HEK293 (cell line): ENCODE measurements around the gene HTRA2.

Experiments
- BCL11A ChIP-seq: fragments of 450-650 bp; formaldehyde crosslinking; IDR thresholded peaks from 2 replicates; pipeline ENCODE4 v1.5.1; 2016; ENCODE audit warnings: low read depth, missing biosample characterization, missing genetic modification characterization
- BCL11B ChIP-seq: fragments of 450-650 bp; formaldehyde crosslinking; IDR thresholded peaks from 2 replicates; pipeline ENCODE4 v1.5.1; 2016; ENCODE audit warnings: low read depth, missing biosample characterization, missing genetic modification characterization
- FEZF1 ChIP-seq: fragments of 450-650 bp; formaldehyde crosslinking; IDR thresholded peaks from 2 replicates; pipeline ENCODE4 v1.5.1; 2016; ENCODE audit warnings: missing biosample characterization, missing genetic modification characterization
- GLI4 ChIP-seq: fragments of 450-650 bp; formaldehyde crosslinking; IDR thresholded peaks from 2 replicates; pipeline ENCODE4 v1.5.1; 2016; ENCODE audit warnings: missing biosample characterization, missing genetic modification characterization
- HOXC10 ChIP-seq: sonication (generic); formaldehyde crosslinking; IDR thresholded peaks from 2 replicates; pipeline ENCODE4 v1.8.1; 2023; ENCODE audit warnings: mild to moderate bottlenecking, missing genetic modification reagents
- HOXD13 ChIP-seq: sonication (generic); formaldehyde crosslinking; IDR thresholded peaks from 2 replicates; pipeline ENCODE4 v1.8.0; 2022; ENCODE audit warnings: missing genetic modification reagents, borderline replicate concordance
- MYNN ChIP-seq: fragments of 450-650 bp; formaldehyde crosslinking; IDR thresholded peaks from 2 replicates; pipeline ENCODE4 v1.5.1; 2016; ENCODE audit warnings: missing biosample characterization, missing genetic modification characterization, borderline replicate concordance
- WT1 ChIP-seq: fragments of 450-650 bp; formaldehyde crosslinking; IDR thresholded peaks from 2 replicates; pipeline ENCODE4 v1.5.1; 2016; ENCODE audit warnings: missing biosample characterization, missing genetic modification characterization
- ZBTB21 ChIP-seq: fragments of 450-650 bp; formaldehyde crosslinking; IDR thresholded peaks from 2 replicates; pipeline ENCODE4 v1.5.1; 2017; ENCODE audit warnings: missing biosample characterization, missing genetic modification characterization
- ZFP41 ChIP-seq: fragments of 450-650 bp; formaldehyde crosslinking; IDR thresholded peaks from 2 replicates; pipeline ENCODE4 v1.5.1; 2016; ENCODE audit warnings: missing biosample characterization, missing genetic modification characterization, borderline replicate concordance
- ZNF121 ChIP-seq: fragments of 450-650 bp; formaldehyde crosslinking; IDR thresholded peaks from 2 replicates; pipeline ENCODE4 v1.5.1; 2016; ENCODE audit warnings: missing biosample characterization, missing genetic modification characterization
- ZNF184 ChIP-seq: fragments of 450-650 bp; IDR thresholded peaks from 2 replicates; pipeline ENCODE4 v1.5.1; 2018; ENCODE audit warnings: missing biosample characterization, mild to moderate bottlenecking, missing genetic modification characterization
- ZNF2 ChIP-seq: fragments of 450-650 bp; formaldehyde crosslinking; IDR thresholded peaks from 2 replicates; pipeline ENCODE4 v1.5.1; 2016; ENCODE audit warnings: missing biosample characterization, missing genetic modification characterization
- ZNF211 ChIP-seq: fragments of 450-650 bp; formaldehyde crosslinking; IDR thresholded peaks from 2 replicates; pipeline ENCODE4 v1.5.1; 2016; ENCODE audit warnings: low read depth, missing biosample characterization, missing genetic modification characterization
- ZNF274 ChIP-seq, 2 experiments: fragments of 200-500 bp in 1 of 2; fragments of 450-650 bp in 1 of 2; sonication (Bioruptor generic) in 1 of 2; formaldehyde crosslinking in 1 of 2; IDR thresholded peaks; 2 replicates each; pipeline versions ENCODE4 v1.5.1 to v1.6.1; 2014 to 2016; ENCODE audit warnings: borderline replicate concordance in 1 of 2, inconsistent platforms in 1 of 2, low read length in 1 of 2, missing biosample characterization in 1 of 2, missing genetic modification characterization in 1 of 2
- ZNF341 ChIP-seq: fragments of 450-650 bp; formaldehyde crosslinking; IDR thresholded peaks from 2 replicates; pipeline ENCODE4; 2016; ENCODE audit warnings: low read depth, missing biosample characterization, missing genetic modification characterization
- ZNF37A ChIP-seq: fragments of 450-650 bp; IDR thresholded peaks from 2 replicates; pipeline ENCODE4 v1.5.1; 2018; ENCODE audit warnings: missing biosample characterization, missing genetic modification characterization
- ZNF426 ChIP-seq: fragments of 450-650 bp; formaldehyde crosslinking; IDR thresholded peaks from 2 replicates; pipeline ENCODE4 v1.5.1; 2017; ENCODE audit warnings: missing biosample characterization, missing genetic modification characterization, mild to moderate bottlenecking, inconsistent platforms, moderate library complexity
- ZNF544 ChIP-seq: fragments of 450-650 bp; formaldehyde crosslinking; IDR thresholded peaks from 2 replicates; pipeline ENCODE4 v1.5.0; 2017; ENCODE audit warnings: missing biosample characterization, missing genetic modification characterization
- ZNF610 ChIP-seq: fragments of 450-650 bp; formaldehyde crosslinking; IDR thresholded peaks from 2 replicates; pipeline ENCODE4 v1.5.1; 2016; ENCODE audit warnings: missing biosample characterization, missing genetic modification characterization, borderline replicate concordance
- ZNF660 ChIP-seq: fragments of 450-650 bp; IDR thresholded peaks from 2 replicates; pipeline ENCODE4 v1.5.1; 2018; ENCODE audit warnings: missing biosample characterization, mild to moderate bottlenecking, missing genetic modification characterization
- ZNF701 ChIP-seq: fragments of 450-650 bp; formaldehyde crosslinking; IDR thresholded peaks from 2 replicates; pipeline ENCODE4 v1.5.1; 2016; ENCODE audit warnings: missing biosample characterization, missing genetic modification characterization
- ZNF707 ChIP-seq: fragments of 450-650 bp; formaldehyde crosslinking; IDR thresholded peaks from 2 replicates; pipeline ENCODE4 v1.5.1; 2016; ENCODE audit warnings: missing biosample characterization, missing genetic modification characterization
- ZNF768 ChIP-seq: fragments of 450-650 bp; formaldehyde crosslinking; IDR thresholded peaks from 2 replicates; pipeline ENCODE4 v1.5.1; 2018; ENCODE audit warnings: missing biosample characterization, mild to moderate bottlenecking, missing genetic modification characterization
- TF ChIP-seq, protein P1 (sequence below): fragments of 450-650 bp; formaldehyde crosslinking; IDR thresholded peaks from 2 replicates; pipeline ENCODE4 v1.5.1; 2016; ENCODE audit warnings: missing biosample characterization, missing genetic modification characterization
- TF ChIP-seq, protein P2 (sequence below): fragments of 450-650 bp; formaldehyde crosslinking; IDR thresholded peaks from 2 replicates; pipeline ENCODE4 v1.5.1; 2016; ENCODE audit warnings: missing biosample characterization, missing genetic modification characterization
- TF ChIP-seq, protein P3 (sequence below): fragments of 450-650 bp; formaldehyde crosslinking; conservative IDR thresholded peaks from 2 replicates; pipeline ENCODE4 v1.5.1; 2016; ENCODE audit warnings: low read depth, missing biosample characterization, missing genetic modification characterization
- TF ChIP-seq, protein P4 (sequence below): fragments of 450-650 bp; formaldehyde crosslinking; IDR thresholded peaks from 2 replicates; pipeline ENCODE4 v1.5.1; 2016; ENCODE audit warnings: missing biosample characterization, missing genetic modification characterization
- TF ChIP-seq, protein P5 (sequence below): fragments of 450-650 bp; formaldehyde crosslinking; optimal IDR thresholded peaks from 2 replicates; pipeline ENCODE3; 2016; ENCODE audit warnings: missing biosample characterization, mild to moderate bottlenecking, missing genetic modification characterization

The HTRA2 gene

DNA sequence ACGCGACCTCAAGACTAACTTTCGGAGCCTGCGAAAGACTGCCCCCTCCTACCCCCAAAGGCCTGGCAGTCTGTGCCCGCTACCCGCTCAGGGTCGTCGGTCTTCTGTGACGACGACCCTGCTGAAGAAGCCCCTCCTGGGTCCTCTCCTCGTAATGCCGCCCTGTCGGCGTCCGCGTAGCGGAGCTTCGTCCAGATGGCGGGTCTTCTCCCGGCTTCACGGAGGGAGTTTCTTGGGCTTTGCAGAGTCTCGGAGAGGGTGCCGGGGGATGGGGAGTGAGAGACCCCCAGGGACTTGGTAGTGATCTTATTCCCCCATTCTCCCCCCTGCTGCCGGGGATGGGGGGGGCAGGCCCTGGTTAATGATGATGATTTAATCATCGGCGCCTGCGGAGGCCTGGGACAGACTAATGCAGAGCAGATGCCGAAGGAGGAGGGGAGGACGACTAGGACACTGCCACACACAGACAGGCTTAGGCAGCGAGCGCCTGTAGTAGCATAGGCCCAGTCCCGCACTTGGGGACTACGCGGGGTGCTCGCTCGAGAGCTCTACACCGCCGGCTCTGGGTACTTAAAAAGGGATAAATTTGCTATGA is 21.7 kb upstream of the HTRA2 start (continued):
- TF ChIP-seq, protein P1, sequence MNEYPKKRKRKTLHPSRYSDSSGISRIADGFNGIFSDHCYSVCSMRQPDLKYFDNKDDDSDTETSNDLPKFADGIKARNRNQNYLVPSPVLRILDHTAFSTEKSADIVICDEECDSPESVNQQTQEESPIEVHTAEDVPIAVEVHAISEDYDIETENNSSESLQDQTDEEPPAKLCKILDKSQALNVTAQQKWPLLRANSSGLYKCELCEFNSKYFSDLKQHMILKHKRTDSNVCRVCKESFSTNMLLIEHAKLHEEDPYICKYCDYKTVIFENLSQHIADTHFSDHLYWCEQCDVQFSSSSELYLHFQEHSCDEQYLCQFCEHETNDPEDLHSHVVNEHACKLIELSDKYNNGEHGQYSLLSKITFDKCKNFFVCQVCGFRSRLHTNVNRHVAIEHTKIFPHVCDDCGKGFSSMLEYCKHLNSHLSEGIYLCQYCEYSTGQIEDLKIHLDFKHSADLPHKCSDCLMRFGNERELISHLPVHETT (tag by site-specific recombination), result no peak
- TF ChIP-seq ZNF341 (peak; percentile 36; the same call in 1 of the 2 replicates), ZNF37A (no peak), BCL11B (no peak), ZNF544 (no peak), ZNF426 (tag by site-specific recombination) (no peak), GLI4 (no peak), ZNF274 (IDR thresholded peaks at IDR 0.05; ENCODE audit: low read length) (no peak), ZNF274 (tag by site-specific recombination; IDR thresholded peaks at IDR 0.05; ENCODE audit: borderline replicate concordance) (no peak), WT1 (0 out of 2 replicates have a peak, but pooled peaks have one; percentile 31), ZNF707 (no peak), ZFP41 (tag by site-specific recombination) (no peak), FEZF1 (tag by site-specific recombination) (no peak), ZNF211 (no peak), ZNF2 (tag by site-specific recombination) (no peak), ZNF701 (tag by site-specific recombination) (no peak), ZNF768 (tag by site-specific recombination) (no peak), BCL11A (tag by site-specific recombination) (no peak), MYNN (tag by site-specific recombination) (no peak), ZNF121 (tag by site-specific recombination) (no peak), HOXD13 (CRISPR knock-in tag) (no peak), ZNF184 (tag by site-specific recombination) (0 out of 2 replicates have a peak, but pooled peaks have one; percentile 18), ZNF610 (tag by site-specific recombination) (0 out of 2 replicates have a peak, but pooled peaks have one; percentile 17), HOXC10 (CRISPR knock-in tag) (no peak), ZBTB21 (peak; percentile 20; the same call in 1 of the 2 replicates), ZNF660 (0 out of 2 replicates have a peak, but pooled peaks have one; percentile 24)
- TF ChIP-seq, protein P2, sequence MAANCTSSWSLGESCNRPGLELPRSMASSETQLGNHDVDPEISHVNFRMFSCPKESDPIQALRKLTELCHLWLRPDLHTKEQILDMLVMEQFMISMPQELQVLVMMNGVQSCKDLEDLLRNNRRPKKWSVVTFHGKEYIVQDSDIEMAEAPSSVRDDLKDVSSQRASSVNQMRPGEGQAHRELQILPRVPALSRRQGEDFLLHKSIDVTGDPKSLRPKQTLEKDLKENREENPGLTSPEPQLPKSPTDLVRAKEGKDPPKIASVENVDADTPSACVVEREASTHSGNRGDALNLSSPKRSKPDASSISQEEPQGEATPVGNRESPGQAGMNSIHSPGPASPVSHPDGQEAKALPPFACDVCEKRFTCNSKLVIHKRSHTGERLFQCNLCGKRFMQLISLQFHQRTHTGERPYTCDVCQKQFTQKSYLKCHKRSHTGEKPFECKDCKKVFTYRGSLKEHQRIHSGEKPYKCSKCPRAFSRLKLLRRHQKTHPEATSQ (tag by site-specific recombination), result no peak
- TF ChIP-seq, protein P3, sequence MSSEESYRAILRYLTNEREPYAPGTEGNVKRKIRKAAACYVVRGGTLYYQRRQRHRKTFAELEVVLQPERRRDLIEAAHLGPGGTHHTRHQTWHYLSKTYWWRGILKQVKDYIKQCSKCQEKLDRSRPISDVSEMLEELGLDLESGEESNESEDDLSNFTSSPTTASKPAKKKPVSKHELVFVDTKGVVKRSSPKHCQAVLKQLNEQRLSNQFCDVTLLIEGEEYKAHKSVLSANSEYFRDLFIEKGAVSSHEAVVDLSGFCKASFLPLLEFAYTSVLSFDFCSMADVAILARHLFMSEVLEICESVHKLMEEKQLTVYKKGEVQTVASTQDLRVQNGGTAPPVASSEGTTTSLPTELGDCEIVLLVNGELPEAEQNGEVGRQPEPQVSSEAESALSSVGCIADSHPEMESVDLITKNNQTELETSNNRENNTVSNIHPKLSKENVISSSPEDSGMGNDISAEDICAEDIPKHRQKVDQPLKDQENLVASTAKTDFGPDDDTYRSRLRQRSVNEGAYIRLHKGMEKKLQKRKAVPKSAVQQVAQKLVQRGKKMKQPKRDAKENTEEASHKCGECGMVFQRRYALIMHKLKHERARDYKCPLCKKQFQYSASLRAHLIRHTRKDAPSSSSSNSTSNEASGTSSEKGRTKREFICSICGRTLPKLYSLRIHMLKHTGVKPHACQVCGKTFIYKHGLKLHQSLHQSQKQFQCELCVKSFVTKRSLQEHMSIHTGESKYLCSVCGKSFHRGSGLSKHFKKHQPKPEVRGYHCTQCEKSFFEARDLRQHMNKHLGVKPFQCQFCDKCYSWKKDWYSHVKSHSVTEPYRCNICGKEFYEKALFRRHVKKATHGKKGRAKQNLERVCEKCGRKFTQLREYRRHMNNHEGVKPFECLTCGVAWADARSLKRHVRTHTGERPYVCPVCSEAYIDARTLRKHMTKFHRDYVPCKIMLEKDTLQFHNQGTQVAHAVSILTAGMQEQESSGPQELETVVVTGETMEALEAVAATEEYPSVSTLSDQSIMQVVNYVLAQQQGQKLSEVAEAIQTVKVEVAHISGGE (tag by site-specific recombination), result 0 out of 2 replicates have a peak, but pooled peaks have one; percentile 32
- TF ChIP-seq, protein P4, sequence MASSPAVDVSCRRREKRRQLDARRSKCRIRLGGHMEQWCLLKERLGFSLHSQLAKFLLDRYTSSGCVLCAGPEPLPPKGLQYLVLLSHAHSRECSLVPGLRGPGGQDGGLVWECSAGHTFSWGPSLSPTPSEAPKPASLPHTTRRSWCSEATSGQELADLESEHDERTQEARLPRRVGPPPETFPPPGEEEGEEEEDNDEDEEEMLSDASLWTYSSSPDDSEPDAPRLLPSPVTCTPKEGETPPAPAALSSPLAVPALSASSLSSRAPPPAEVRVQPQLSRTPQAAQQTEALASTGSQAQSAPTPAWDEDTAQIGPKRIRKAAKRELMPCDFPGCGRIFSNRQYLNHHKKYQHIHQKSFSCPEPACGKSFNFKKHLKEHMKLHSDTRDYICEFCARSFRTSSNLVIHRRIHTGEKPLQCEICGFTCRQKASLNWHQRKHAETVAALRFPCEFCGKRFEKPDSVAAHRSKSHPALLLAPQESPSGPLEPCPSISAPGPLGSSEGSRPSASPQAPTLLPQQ (tag by site-specific recombination), result 0 out of 2 replicates have a peak, but pooled peaks have one; percentile 10
- TF ChIP-seq, protein P5, sequence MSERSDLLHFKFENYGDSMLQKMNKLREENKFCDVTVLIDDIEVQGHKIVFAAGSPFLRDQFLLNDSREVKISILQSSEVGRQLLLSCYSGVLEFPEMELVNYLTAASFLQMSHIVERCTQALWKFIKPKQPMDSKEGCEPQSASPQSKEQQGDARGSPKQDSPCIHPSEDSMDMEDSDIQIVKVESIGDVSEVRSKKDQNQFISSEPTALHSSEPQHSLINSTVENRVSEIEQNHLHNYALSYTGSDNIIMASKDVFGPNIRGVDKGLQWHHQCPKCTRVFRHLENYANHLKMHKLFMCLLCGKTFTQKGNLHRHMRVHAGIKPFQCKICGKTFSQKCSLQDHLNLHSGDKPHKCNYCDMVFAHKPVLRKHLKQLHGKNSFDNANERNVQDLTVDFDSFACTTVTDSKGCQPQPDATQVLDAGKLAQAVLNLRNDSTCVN (tag by site-specific recombination), result no peak
